ENCODE results near the gene SNRPA. TPM values are rescaled to one million over a fixed set of nuclear protein-coding genes. Genes with fewer than 3 reads are reported as not detected.
A peak's percentile ranks its signal among the peaks of the same experiment; 100 is the strongest.
"Not testable (repeated sequence)": the region's sequence is repeated elsewhere in the genome, so short reads cannot be mapped to it uniquely, and the experiment has no call there.

The SNRPA gene
- total and polyA plus RNA-seq, 9 donors: 48.9 to 83.9 (median 72.4) TPM

DNA sequence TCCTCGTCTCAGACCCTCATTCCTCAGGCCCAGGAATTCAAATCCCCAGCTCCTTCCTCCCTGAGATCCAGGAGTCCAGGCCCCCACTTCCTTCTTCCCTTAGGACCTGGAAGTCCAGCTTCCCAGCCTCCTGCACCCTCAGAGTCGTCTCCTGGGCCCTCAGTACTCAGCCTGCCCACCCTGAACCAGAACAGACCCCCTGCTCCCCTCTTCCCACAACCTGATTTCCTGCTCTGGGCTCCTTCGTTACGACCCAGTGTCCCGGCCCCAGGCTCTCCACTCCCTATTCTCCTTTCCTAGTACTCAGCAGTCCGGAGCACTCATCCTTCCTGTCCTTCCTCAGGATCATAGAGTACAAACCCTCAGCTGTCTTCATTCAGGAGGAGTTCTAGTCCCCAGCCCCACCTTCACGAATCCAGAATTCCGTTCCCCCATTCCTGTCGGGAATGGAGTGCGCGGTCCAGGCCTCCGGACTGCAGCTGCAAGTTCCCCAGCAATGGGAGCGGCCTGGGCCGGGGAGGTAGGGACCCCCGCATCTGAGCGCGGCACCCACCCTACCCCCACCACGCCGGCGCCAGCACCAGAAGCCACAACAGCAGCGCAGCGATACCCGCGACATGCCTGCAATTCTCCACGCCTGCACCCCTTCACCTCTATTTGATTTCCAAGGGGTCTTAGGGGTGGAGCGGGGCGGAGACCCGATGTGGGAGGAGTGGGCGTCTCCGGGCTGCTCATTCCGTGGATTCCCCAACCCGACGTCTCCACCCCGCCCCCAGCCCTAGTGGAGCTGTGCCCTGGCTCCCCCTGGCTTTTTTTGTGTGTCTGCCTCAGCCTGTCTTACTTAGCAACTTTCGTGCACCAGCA lies 60.7 kb downstream of the SNRPA start:
- peak; percentile 37 to 71 (median 51) for DNase-seq
- H3K27me3 ChIP-seq: no peaks in the 10 kb centered on the region
- H3K4me1 ChIP-seq (ENCODE audit: insufficient read depth): peaks cover 17% of the 10 kb centered on the region
- H3K27ac ChIP-seq: peak overlapping the region; percentile 11 to 58
- no peak for TF ChIP-seq POLR2A (IDR thresholded peaks at IDR 0.05)
- TF ChIP-seq, protein P1, sequence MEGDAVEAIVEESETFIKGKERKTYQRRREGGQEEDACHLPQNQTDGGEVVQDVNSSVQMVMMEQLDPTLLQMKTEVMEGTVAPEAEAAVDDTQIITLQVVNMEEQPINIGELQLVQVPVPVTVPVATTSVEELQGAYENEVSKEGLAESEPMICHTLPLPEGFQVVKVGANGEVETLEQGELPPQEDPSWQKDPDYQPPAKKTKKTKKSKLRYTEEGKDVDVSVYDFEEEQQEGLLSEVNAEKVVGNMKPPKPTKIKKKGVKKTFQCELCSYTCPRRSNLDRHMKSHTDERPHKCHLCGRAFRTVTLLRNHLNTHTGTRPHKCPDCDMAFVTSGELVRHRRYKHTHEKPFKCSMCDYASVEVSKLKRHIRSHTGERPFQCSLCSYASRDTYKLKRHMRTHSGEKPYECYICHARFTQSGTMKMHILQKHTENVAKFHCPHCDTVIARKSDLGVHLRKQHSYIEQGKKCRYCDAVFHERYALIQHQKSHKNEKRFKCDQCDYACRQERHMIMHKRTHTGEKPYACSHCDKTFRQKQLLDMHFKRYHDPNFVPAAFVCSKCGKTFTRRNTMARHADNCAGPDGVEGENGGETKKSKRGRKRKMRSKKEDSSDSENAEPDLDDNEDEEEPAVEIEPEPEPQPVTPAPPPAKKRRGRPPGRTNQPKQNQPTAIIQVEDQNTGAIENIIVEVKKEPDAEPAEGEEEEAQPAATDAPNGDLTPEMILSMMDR (IDR thresholded peaks at IDR 0.05): no peak
- no peak for TF ChIP-seq EP300 (IDR thresholded peaks at IDR 0.05)
- intact Hi-C loops (cut with DNase I): no loop called here
- peak overlapping the region; percentile 45 for H3K4me3 ChIP-seq
- 6 to 15% (median 6%) methylated on average over 32 to 35 of the region's 35 CpGs for WGBS, 3 donors
- H3K9me3 ChIP-seq: no peaks in the 10 kb centered on the region
- H3K36me3 ChIP-seq: no peaks in the 10 kb centered on the region

GRCh38 chr19:40812571-40812970 lies 61.6 kb downstream of the SNRPA start:
- 57 to 66% (median 61%) methylated on average over 7 of the region's 7 CpGs for WGBS, 3 donors
- H3K9me3 ChIP-seq; DNase-seq; intact Hi-C loops (cut with DNase I); H3K36me3 ChIP-seq; H3K4me3 ChIP-seq; H3K27me3 ChIP-seq: not testable (repeated sequence)
- Histone ChIP-seq H3K27ac (peak overlapping the region in 1 of 2 donors; percentile 6), H3K4me1 (ENCODE audit: insufficient read depth) (peaks cover 12% of the 10 kb centered on the region)

- Histone ChIP-seq H3K27me3 (no peaks in the 10 kb centered on the region), H3K4me1 (ENCODE audit: insufficient read depth) (peaks cover 12% of the 10 kb centered on the region), H3K27ac (peak overlapping the region in 1 of 2 donors; percentile 6), H3K4me3 (no peak overlapping the region), H3K9me3 (no peaks in the 10 kb centered on the region), H3K36me3 (no peaks in the 10 kb centered on the region)
- intact Hi-C loops (cut with DNase I): no loop called here
- WGBS, 3 donors: 3 to 15% (median 4%) methylated on average over 3 to 4 of the region's 4 CpGs
- TF ChIP-seq EP300 (IDR thresholded peaks at IDR 0.05) (no peak), POLR2A (IDR thresholded peaks at IDR 0.05) (no peak)
- TF ChIP-seq, protein P1 (IDR thresholded peaks at IDR 0.05): no peak
- DNase-seq: peak; percentile 62 to 87 (median 78)
Observed at GRCh38 chr19:40813182-40813581, 62.2 kb downstream of the SNRPA start.

Small RNAs within 50 kb of the gene (small RNA-seq; reads per million reads assigned to genes)
- not detected for gene RNU6-195P

Other genes with a start within 250 kb of the SNRPA start
- 10 to 100 TPM; 23.4 to 48.7 (median 33.8) TPM for gene SHKBP1, start 174.3 kb upstream of the SNRPA start, total RNA-seq
- 10 to 100 TPM; 16.3 to 34.8 TPM for gene SHKBP1, start 174.3 kb upstream of the SNRPA start, polyA plus RNA-seq
- gene LTBP4, start 149.8 kb upstream of the SNRPA start, total RNA-seq: 100 to 1,000 TPM; 214 to 840 (median 547) TPM
- 100 to 1,000 TPM; 152 to 488 TPM for gene LTBP4, start 149.8 kb upstream of the SNRPA start, polyA plus RNA-seq
- 10 to 100 TPM; 38.7 to 88.9 (median 69.3) TPM for gene NUMBL, start 60.6 kb upstream of the SNRPA start, total RNA-seq
- gene NUMBL, start 60.6 kb upstream of the SNRPA start, polyA plus RNA-seq: 10 to 100 TPM in 1 of 2 donors, 1 to 10 TPM in 1; 6.7 to 32.9 TPM
- 10 to 100 TPM; 24.0 to 51.2 (median 42.5) TPM for gene COQ8B, start 34.3 kb upstream of the SNRPA start, total RNA-seq
- 10 to 100 TPM in 1 of 2 donors, 1 to 10 TPM in 1; 8.3 to 41.5 TPM for gene COQ8B, start 34.3 kb upstream of the SNRPA start, polyA plus RNA-seq
- gene ITPKC, start 34.1 kb upstream of the SNRPA start, total RNA-seq: 100 to 1,000 TPM in 1 of 7 donors, 10 to 100 TPM in 6; 14.2 to 117 (median 22.4) TPM
- 10 to 100 TPM in 1 of 2 donors, 1 to 10 TPM in 1; 6.5 to 14.3 TPM for gene ITPKC, start 34.1 kb upstream of the SNRPA start, polyA plus RNA-seq
- 1 to 10 TPM; 2.1 to 6.5 (median 3.7) TPM for gene ACTMAP, start 726 bp upstream of the SNRPA start, total RNA-seq
- gene ACTMAP, start 726 bp upstream of the SNRPA start, polyA plus RNA-seq: 1 to 10 TPM; 3.0 to 6.4 TPM
- 1 to 10 TPM in 5 of 7 donors, not detected in 2; 1.7 to 3.9 (median 2.6) TPM for gene MIA, start 24.3 kb downstream of the SNRPA start, total RNA-seq
- 1 to 10 TPM in 1 of 2 donors, not detected in 1; 1.9 TPM for gene MIA, start 24.3 kb downstream of the SNRPA start, polyA plus RNA-seq
- gene RAB4B, start 27.0 kb downstream of the SNRPA start, total RNA-seq: 10 to 100 TPM in 6 of 7 donors, 1 to 10 TPM in 1; 9.1 to 32.9 (median 19.3) TPM
- 10 to 100 TPM in 1 of 2 donors, 1 to 10 TPM in 1; 6.5 to 18.9 TPM for gene RAB4B, start 27.0 kb downstream of the SNRPA start, polyA plus RNA-seq
- gene EGLN2, start 48.0 kb downstream of the SNRPA start, total RNA-seq: 100 to 1,000 TPM in 4 of 7 donors, 10 to 100 TPM in 3; 61.5 to 121 (median 102) TPM
- 10 to 100 TPM; 43.6 to 82.7 TPM for gene EGLN2, start 48.0 kb downstream of the SNRPA start, polyA plus RNA-seq
- gene CYP2A6, start 99.2 kb downstream of the SNRPA start, total RNA-seq: 1 to 10 TPM in 4 of 7 donors, under 1 TPM in 3; 0.25 to 2.7 (median 1.2) TPM
- 1 to 10 TPM; 1.2 to 3.4 TPM for gene CYP2A6, start 99.2 kb downstream of the SNRPA start, polyA plus RNA-seq
- 1 to 10 TPM in 1 of 7 donors, under 1 TPM in 3, not detected in 3; 0.45 to 1.6 (median 0.69) TPM for gene CYP2A7, start 131.0 kb downstream of the SNRPA start, total RNA-seq
- under 1 TPM; 0.37 to 0.67 TPM for gene CYP2A7, start 131.0 kb downstream of the SNRPA start, polyA plus RNA-seq
- under 1 TPM in 3 of 7 donors, not detected in 4; 0.15 to 0.33 (median 0.15) TPM for gene CYP2B6, start 240.1 kb downstream of the SNRPA start, total RNA-seq
- not detected for gene CYP2B6, start 240.1 kb downstream of the SNRPA start, polyA plus RNA-seq

All from ovary (tissue), 9 donors.